GM12878 (cell line): ENCODE measurements around the gene EPN1. TPM values are rescaled to one million over a fixed set of nuclear protein-coding genes. Genes with fewer than 3 reads are reported as not detected.

Experiments used
- ATAC-seq: fragments of 200-7000 bp; cut with Tn5 transposase; 3 replicates; pipeline ENCODE4 v1.9.1; 2020; ENCODE audit warnings: mild to moderate bottlenecking, moderate library complexity
- BruUV-seq: library from RNA; stranded (reverse); fragments of 400-500 nt; replicated peaks from 2 replicates; lab custom pipeline; 2021; lab: Mats Ljungman, UMichigan
- CTCF ChIA-PET: fragments of 300-600 bp; sonication (Branson Sonifier 250); formaldehyde crosslinking; extraction: SDS; loops from one replicate; lab custom pipeline; 2021; ENCODE audit warnings: inconsistent platforms; lab: Yijun Ruan, JAX
- POLR2A ChIA-PET: fragments of 350-600 bp; formaldehyde crosslinking; extraction: SDS; loops from one replicate; lab custom pipeline; 2021; ENCODE audit warnings: inconsistent platforms; lab: Charles Lee
- RAD21 ChIA-PET: fragments of 300-600 bp; sonication (Branson Sonifier 250); formaldehyde crosslinking; loops from one replicate; lab custom pipeline; 2023; ENCODE audit warnings: antibody characterized with exemption; ENCODE audit not compliant: unreplicated experiment; lab: Charles Lee
- SMC1A ChIA-PET: fragments of 300-600 bp; sonication (Branson Sonifier 250); formaldehyde crosslinking; loops from one replicate; lab custom pipeline; 2023; ENCODE audit not compliant: unreplicated experiment, uncharacterized antibody; lab: Charles Lee
- DNase-seq: peaks from one replicate; pipeline ENCODE4 v3.0.0-alpha.2; 2011; ENCODE audit warnings: low read depth, low spot score
- FAIRE-seq: peaks from 3 replicates; lab custom pipeline; 2011; peaks lifted over from hg19 to GRCh38; lab: Jason Lieb, UNC
- H2AFZ ChIP-seq: 2 replicates; pipeline ENCODE4 v1.6.0; 2011; ENCODE audit warnings: low read depth, low read length, control low read depth; ENCODE audit not compliant: control insufficient read depth
- H3K27ac ChIP-seq: 2 replicates; pipeline ENCODE4 v1.5.1; 2011; ENCODE audit warnings: control low read depth; ENCODE audit not compliant: control insufficient read depth, insufficient read depth
- H3K27me3 ChIP-seq, 2 experiments: replicated peaks in 1 of 2; 2 replicates each; pipeline versions ENCODE4 v1.6.0 to v1.6.1; 2011; ENCODE audit warnings: low read length in 1 of 2; ENCODE audit not compliant: control insufficient read depth in 2 of 2, insufficient read depth in 2 of 2
- H3K36me3 ChIP-seq, 2 experiments: 2 replicates each; pipeline ENCODE4 v1.5.1; 2011; ENCODE audit warnings: low read length in 1 of 2; ENCODE audit not compliant: control insufficient read depth in 2 of 2, insufficient read depth in 2 of 2
- H3K4me1 ChIP-seq: 2 replicates; pipeline ENCODE4 v1.6.1; 2011; ENCODE audit warnings: mild to moderate bottlenecking, low read length, moderate library complexity, mixed read lengths; ENCODE audit not compliant: control insufficient read depth, insufficient read depth
- H3K4me2 ChIP-seq: 2 replicates; pipeline ENCODE4 v1.6.0; 2011; ENCODE audit warnings: control low read depth; ENCODE audit not compliant: control insufficient read depth, insufficient read depth
- H3K4me3 ChIP-seq: fragments of 200-600 bp; sonication (generic); 2 replicates; pipeline ENCODE4 v1.5.1; 2016
- H3K79me2 ChIP-seq: 2 replicates; pipeline ENCODE4 v1.6.0; 2011; ENCODE audit warnings: low read length; ENCODE audit not compliant: control insufficient read depth, insufficient read depth
- H3K9ac ChIP-seq: 2 replicates; pipeline ENCODE4 v1.8.0; 2011; ENCODE audit warnings: low read length, control low read depth, mixed read lengths; ENCODE audit not compliant: control insufficient read depth, insufficient read depth
- H3K9me3 ChIP-seq: replicated peaks from 3 replicates; pipeline ENCODE4 v1.5.1; 2011; ENCODE audit warnings: mild to moderate bottlenecking, low read length; ENCODE audit not compliant: control insufficient read depth, insufficient read depth
- H4K20me1 ChIP-seq: 2 replicates; pipeline ENCODE4 v1.6.0; 2011; ENCODE audit not compliant: control insufficient read depth, insufficient read depth
- ETV6 ChIP-seq, 2 experiments: fragments of 450-650 bp in 1 of 2; IDR thresholded peaks in 1 of 2; conservative IDR thresholded peaks in 1 of 2; 2 replicates each; pipeline ENCODE4 v1.6.1; 2014; ENCODE audit warnings: antibody characterized with exemption in 1 of 2, borderline replicate concordance in 1 of 2, low read depth in 1 of 2, mild to moderate bottlenecking in 1 of 2, moderate library complexity in 1 of 2
- HDAC2 ChIP-seq: fragments of 200-600 bp; sonication (generic); IDR thresholded peaks from 2 replicates; pipeline ENCODE4 v1.6.1; 2017
- PML ChIP-seq: IDR thresholded peaks from 2 replicates; pipeline ENCODE4 v1.6.1; 2012; ENCODE audit warnings: low read length, inconsistent platforms
- SMARCA5 ChIP-seq: fragments of 450-650 bp; IDR thresholded peaks from 2 replicates; pipeline ENCODE4 v1.6.1; 2017; ENCODE audit warnings: mild to moderate bottlenecking
- SP1 ChIP-seq: IDR thresholded peaks from one replicate; pipeline ENCODE4 v1.6.1; 2011; ENCODE audit warnings: low read depth, low read length
- SREBF1 ChIP-seq: IDR thresholded peaks from 2 replicates; pipeline ENCODE4 v1.6.1; 2012; ENCODE audit warnings: mild to moderate bottlenecking, low read length
- YY1 ChIP-seq: IDR thresholded peaks from 2 replicates; pipeline ENCODE4 v1.6.1; 2011; ENCODE audit warnings: low read depth, mild to moderate bottlenecking, low read length
- WGBS: methylation state at CpG from one replicate; pipeline ENCODE4 v1.1.6; 2016; ENCODE audit warnings: low lambda C conversion rate; ENCODE audit not compliant: insufficient replicate concordance, insufficient coverage; ENCODE audit errors: missing lambda C conversion rate; 5-methylcytosine and 5-hydroxymethylcytosine counted together
- in situ Hi-C: fragments of 300-500 bp; cut with MboI; formaldehyde crosslinking; loops from 9 replicates; pipeline ENCODE4 v1.14.3; 2018; ENCODE audit warnings: mixed read lengths
- intact Hi-C: fragments of 100-400 bp; cut with micrococcal nuclease; formaldehyde crosslinking; loops from one replicate; pipeline ENCODE4 v1.14.2; 2022; ENCODE audit not compliant: unreplicated experiment
- polyA plus RNA-seq, 11 experiments: library from polyadenylated mRNA; depleted of rRNA in 4 of 11; unstranded in 6 of 11; stranded (reverse) in 5 of 11; fragments of >200 nt; fragmentation: Nextera tagmentation in 4 of 11; fragmentation: Illumina TruSeq in 1 of 11; extraction: Ambion mirVana in 4 of 11; extraction: Trizol in 1 of 11; gene quantifications; 1 replicate in 1 of 11; 2 replicates in 10 of 11; pipeline versions ENCODE4 v1.2.1 to v1.2.3, GENCODE V29; 2011 to 2016; ENCODE audit warnings: inconsistent platforms in 2 of 11, missing spikeins in 2 of 11, low read depth in 1 of 11
- total RNA-seq, 4 experiments: library from RNA; depleted of rRNA in 3 of 4; stranded (reverse); fragments of >200 nt in 3 of 4; fragmentation: Illumina TruSeq in 1 of 4; extraction: Trizol in 1 of 4; gene quantifications; 2 replicates each; pipeline versions ENCODE4 v1.2.1 to v1.2.3, GENCODE V29; 2013 to 2021

EPN1 gene
- total and polyA plus RNA-seq, 10 of the 15 experiments (the other 5 are each of a cell fraction or from before 2014, with no cell fraction given) = 0.11 to 88.5 (median 10.6) TPM

- no peak for DNase-seq
- in situ Hi-C loops = no loop called here
- ChIA-PET RAD21 (interaction anchor here (1.3 kb wide), 1 partner anchor 11 kb away, joined by 3 read pairs; no protein-coding TSS in a partner anchor), SMC1A (interaction anchor here (1.2 to 2.5 kb wide), 5 partner anchors 11 to 38 kb away, joined by 3 to 11 read pairs (median 5); partner anchors contain the start of genes CCDC106, FIZ1 and U2AF2), POLR2A (interaction anchor here (0.5 to 4.5 kb wide), 3 partner anchors 11 to 18 kb away, joined by 6 to 28 read pairs (median 12); partner anchors contain the start of genes CCDC106 and U2AF2), CTCF (interaction anchor here (0.7 to 7.7 kb wide), 6 partner anchors 11 to 122 kb away, joined by 3 to 65 read pairs (median 12); partner anchors contain the start of genes CCDC106 and ZNF865)
- Histone ChIP-seq H3K27ac (no peak overlapping the region), H3K4me2 (peak overlapping the region; percentile 91), H3K9me3 (no peaks in the 10 kb centered on the region), H3K79me2 (peaks cover 49% of the 10 kb centered on the region), H3K4me1 (peaks cover 38% of the 10 kb centered on the region), H3K36me3 (no peaks in the 10 kb centered on the region), H3K27me3 (no peaks in the 10 kb centered on the region), H2AFZ (no peak overlapping the region), H3K9ac (peak overlapping the region; percentile 16; the same call in 1 of the 2 replicates), H3K4me3 (peak overlapping the region; percentile 92), H4K20me1 (no peaks in the 10 kb centered on the region)
- no peak for TF ChIP-seq HDAC2
- TF ChIP-seq SP1 = no peak
- TF ChIP-seq SMARCA5 = no peak
- TF ChIP-seq ETV6 (conservative IDR thresholded peaks at IDR 0.05 in 1 of 2, IDR thresholded peaks at IDR 0.05 in 1 of 2; ENCODE audit: borderline replicate concordance in 1 of 2, low read depth in 1 of 2) = no peak
- no peak for TF ChIP-seq PML
- TF ChIP-seq SREBF1 = no peak
- no peak for TF ChIP-seq YY1
- intact Hi-C loops = loop anchor here (10.0 kb wide), 1 partner anchor 438 kb away; no protein-coding TSS in a partner anchor
- BruUV-seq = no TSS peak
- WGBS = 60% methylated on average over 4 of the region's 4 CpGs
- no peak for ATAC-seq
- no peak for FAIRE-seq
Measured at GRCh38 chr19:55636723-55637122, 38.3 kb upstream of the EPN1 start.
